Esophagus mucosa (tissue), 1 donor: Measurements from ENCODE around the gene MTUS2. TPM values are rescaled to one million over a fixed set of nuclear protein-coding genes. Genes with fewer than 3 reads are reported as not detected.

ENCODE experiments used
- ATAC-seq: fragments of 200-7000 bp; cut with Tn5 transposase; one replicate; pipeline ENCODE4 v1.9.1; 2020
- total RNA-seq: library from RNA; stranded (reverse); gene quantifications from one replicate; pipeline ENCODE4 v1.2.4, GENCODE V29; 2023
- donor health status: DM: yes; HTN: yes; CAD: no.

The MTUS2 gene
- total RNA-seq, 1 donor from 2014 or later = 0.12 TPM

DNA sequence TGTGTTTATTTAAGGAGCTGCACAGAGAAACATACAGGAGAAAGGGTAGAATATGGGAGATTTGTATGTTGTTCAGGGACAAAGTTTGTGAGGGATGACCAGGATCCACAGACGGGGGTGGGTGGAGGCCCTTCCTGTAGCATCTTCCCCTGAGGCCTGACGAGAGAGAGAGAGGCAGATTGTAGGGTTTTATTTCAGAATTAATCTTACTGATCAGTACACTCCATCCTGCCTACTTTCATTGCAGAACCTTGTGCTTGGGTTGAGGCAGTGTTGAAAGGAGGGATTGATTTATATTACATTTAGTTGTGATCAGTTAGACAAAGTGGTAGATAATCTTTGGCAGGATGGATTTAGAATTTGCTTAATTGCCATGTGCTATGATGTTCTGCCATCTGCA lies 39.6 kb downstream of the MTUS2 start:
- no peak for ATAC-seq

- no peak for ATAC-seq
Observed at GRCh38 chr13:28864544-28864943, 44.4 kb downstream of the MTUS2 start.

DNA sequence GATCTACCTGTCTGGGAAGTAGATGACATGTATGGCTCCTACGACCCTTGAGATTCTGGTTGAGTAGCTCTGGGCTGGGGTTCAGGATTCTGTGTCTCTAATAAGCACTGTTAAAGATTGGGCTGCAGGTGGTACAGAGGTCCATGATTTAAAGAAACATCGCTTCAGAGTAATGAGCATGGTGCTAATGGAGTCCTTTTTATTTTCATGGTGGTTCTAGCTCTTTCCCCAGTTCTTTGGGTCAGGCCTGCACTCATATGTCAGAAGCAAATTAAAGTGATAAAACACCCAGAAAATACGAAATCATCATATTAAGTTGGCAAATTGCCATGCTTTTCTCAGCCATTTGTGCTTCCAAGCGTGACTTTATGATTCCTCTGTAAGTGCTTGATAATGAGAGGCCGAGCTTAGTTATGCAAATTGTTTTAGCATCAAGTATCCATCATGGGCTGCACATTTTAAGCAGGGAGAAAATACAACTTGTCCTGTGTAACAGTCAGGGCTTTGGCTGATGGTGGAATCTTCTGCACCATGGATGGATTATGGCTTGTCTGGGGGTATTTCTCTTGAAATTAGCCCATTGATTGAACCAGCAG lies 45.1 kb downstream of the MTUS2 start:
- no peak for ATAC-seq

DNA sequence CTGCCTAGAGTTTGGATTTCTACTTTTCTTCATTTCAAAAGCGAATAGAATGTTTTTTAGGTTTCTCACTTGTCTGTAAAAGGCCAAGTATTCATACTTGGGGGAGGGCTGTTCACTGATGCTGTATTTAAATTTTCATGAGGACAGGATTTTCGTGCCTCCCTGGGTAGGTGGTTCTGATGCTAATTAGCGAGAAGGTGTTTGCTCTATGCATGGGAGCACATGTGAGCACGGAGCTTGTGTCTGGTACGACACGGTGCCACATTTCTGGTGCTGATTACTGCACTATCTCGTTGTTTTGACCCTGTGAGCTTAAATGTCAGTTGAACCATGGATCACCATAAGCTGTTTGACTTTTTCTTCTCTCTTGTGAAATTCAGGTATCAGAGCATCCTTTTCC lies 45.8 kb downstream of the MTUS2 start:
- no peak for ATAC-seq

GRCh38 chr13:28866932-28867331 lies 46.8 kb downstream of the MTUS2 start:
- no peak for ATAC-seq

GRCh38 chr13:28867564-28867963 lies 47.4 kb downstream of the MTUS2 start:
- ATAC-seq = no peak

GRCh38 chr13:28872427-28873176 lies 52.5 kb downstream of the MTUS2 start:
- no peak for ATAC-seq

DNA sequence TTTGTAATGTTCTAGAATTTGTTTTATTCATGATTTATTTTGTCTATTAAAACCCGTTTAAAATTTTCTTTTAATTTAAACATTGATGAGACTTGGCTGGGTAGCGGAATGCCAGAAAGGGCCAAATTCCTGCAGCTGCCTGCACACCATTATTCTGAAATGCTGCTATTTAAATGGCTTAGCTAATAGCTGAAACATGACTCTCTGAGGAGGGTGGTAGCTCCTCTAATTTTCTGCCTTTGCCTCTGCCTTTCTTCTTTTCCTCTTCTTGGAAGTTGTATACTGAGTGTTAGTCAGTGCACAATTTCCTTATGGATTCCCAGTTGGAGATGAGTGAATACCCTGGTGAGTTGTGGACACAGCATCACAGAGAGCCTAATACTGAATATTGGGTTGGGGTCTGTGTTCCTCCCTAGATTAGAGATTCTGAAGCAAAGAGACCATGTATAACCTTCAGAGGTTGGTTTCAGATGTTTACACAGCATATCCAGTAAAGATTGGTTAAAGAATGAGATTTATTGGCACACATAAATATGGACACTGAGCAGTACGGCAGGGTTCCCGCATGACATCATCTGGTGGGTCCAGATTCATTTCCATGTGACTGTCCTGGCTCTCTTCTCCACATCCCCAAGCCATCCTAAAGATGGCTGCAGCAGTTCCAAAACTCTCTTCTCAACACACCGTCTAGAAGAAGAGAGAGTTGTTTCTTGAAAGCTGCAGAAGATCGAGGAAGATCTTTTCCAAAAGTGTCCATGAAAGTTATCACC lies 55.9 kb downstream of the MTUS2 start:
- no peak for ATAC-seq

DNA sequence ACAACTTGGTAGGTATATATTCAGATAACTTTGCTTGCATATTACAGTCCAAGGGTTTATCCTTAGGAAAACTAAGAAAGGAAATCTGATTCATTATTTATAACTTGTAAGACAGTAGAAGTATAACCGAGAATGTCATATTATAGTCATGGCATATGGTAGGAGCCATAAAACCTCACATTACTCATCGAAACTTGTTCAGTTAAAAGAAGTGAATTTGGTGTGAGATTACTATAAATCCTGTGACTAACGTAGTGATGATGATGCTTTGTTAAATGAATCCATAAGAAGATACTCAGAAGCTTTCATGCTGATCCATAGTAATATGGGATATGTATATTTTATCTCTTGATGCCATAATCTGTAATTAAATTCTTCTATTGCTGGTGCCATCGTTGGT lies 57.3 kb downstream of the MTUS2 start:
- no peak for ATAC-seq

GRCh38 chr13:28885181-28885580 lies 65.0 kb downstream of the MTUS2 start:
- ATAC-seq = peak; percentile 32

- no peak for ATAC-seq
Observed at GRCh38 chr13:28889086-28889732, 69.1 kb downstream of the MTUS2 start.

DNA sequence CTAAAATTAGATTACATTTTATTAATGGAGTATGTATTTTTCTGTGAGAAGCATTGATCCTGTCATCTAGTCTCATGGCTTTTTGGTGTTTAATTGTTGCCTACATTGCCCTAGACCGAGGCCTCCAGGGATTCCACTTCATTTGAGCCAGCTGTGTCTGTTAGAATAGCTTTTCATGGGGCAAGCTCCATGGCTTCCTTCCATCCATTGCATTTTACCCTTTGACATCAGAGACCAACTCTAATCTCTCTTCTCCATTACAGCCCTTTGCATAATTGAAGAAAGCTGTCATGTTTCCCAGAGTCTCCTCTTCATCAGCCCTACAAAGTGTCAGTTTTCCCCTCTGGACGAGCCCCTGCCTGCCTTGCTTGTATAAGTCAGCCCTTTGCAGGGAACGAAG lies 70.6 kb downstream of the MTUS2 start:
- ATAC-seq = no peak

DNA sequence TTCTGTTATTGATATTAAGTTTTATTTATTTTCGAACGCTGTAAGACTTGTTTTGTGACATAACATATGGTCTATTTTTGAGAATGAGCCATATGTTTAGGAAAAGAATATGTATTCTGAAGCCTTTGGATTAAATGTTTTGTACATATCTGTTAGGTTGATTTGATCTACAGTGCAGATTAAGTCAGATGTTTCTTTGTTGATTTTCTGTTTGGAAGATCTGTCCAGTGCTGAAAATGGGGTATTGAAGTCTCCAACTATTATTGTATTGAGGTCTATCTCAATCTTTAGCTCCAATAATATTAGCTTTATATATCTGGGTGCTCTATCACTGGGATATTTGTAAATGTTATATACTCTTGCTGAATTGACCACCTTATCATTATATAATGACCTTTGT lies 97.9 kb downstream of the MTUS2 start:
- ATAC-seq = no peak

GRCh38 chr13:28922341-28922740 lies 102.2 kb downstream of the MTUS2 start:
- ATAC-seq = no peak

DNA sequence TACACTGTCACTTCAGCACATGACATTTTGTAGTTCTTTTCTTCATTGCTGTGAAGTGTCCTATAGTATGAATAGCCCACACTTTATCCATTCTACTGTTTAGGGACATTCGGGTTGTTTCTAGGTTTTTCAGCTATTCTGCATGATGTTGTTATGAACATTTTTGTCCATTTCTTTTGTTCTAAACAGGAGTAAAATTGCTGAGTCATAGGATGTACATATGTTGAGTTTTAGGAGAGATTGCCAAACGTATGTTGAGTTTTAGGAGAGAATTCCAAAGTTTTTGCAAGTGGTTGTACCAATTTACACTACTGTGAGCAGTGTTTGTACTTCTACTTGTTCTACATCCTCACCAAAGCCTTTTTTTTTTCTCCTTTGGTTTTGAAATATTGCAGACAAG lies 115.0 kb downstream of the MTUS2 start:
- no peak for ATAC-seq

GRCh38 chr13:28942906-28943305 lies 122.8 kb downstream of the MTUS2 start:
- no peak for ATAC-seq

DNA sequence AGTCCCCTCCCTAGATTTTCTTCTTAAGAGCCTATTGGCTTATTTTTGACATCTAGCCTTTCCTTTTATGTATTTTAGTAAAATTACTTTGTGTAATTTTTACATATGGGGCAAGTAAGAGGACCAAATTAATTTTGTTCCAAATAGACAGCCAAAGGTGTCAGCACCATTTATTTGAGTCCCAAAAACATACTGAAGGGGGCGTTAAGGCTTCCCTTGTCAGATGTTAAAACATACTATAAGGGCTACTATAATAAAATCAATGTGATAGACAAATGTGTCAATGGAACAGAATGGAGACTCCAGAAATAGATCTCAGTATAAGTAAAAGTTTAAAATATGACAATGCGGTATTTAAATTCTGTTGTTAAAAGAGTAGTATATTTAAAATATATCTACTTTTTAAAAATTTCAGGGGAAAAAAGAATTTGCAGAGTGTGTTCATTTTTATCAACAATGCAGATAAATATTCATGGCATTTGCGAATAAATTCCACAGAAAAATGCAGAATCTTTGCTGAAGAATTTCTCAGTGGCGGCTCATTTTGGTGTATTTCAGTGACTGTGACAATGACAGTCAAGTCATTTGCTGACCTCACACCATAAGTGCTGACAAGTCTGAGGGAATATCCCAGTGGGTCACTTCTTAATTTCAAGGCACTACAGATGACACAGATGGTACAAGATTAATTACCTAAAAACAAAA lies 133.7 kb downstream of the MTUS2 start:
- ATAC-seq = no peak

- no peak for ATAC-seq
Observed at GRCh38 chr13:28954419-28954725, 134.2 kb downstream of the MTUS2 start.

- no peak for ATAC-seq
Observed at GRCh38 chr13:28954810-28955209, 134.7 kb downstream of the MTUS2 start.

DNA sequence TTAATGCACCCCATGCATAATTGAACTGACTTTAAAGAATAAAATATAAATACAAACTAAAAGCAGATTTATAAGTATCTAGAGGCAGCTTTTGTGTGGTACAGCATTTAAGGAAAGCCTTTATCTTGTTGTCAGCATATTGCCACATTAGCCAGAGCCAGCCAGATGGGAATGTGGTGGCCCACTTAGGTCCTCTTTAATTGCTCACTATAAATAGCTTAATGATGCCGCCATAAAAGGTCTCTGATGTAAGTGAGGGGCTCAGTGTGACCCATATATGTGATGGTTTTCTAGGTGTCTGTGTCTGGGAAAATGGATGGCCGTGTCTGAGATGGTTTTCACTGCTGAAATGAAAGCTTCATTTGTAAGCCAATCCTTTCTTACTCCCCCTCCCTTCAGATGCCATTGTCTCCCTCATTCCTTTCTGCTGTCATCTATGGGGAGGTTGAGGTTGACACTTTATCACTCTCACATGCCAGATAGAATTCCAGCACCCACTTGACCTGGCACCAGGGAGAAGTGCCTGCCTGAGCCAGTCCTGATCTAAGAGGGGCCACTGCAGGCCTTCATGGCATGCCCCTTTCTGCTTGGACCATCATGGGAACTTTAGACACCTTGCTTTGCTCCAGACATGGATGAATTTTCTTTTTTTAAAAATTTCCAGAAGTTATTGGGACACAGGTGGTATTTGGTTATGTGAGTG lies 135.3 kb downstream of the MTUS2 start:
- ATAC-seq = no peak

GRCh38 chr13:28958018-28958417 lies 137.9 kb downstream of the MTUS2 start:
- ATAC-seq = no peak

DNA sequence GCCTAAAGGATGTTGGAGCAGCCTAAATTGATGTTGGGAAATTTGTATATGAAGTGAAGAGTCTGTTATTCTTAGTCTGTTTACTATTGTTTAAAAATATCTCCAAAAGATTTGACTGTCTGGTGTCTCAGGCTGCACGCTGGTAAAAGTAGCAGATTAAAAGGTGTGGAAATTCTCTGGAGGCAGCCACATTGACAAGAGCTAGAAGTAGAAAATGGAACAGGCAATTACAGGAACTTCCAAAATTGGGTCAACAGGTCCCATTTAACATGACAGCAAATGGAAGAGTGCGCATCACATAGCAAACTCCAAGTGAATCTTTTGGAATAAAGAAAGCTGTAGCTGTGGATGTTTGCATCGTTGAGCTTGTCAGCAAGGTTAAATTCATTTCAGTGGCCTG lies 138.3 kb downstream of the MTUS2 start:
- ATAC-seq = no peak
